IMR-90 (cell line): ENCODE data around the gene FASTKD1. TPM values are rescaled to one million over a fixed set of nuclear protein-coding genes. Genes with fewer than 3 reads are reported as not detected.

Experiments
- ATAC-seq: fragments of 200-7000 bp; cut with Tn5 transposase; 2 replicates; pipeline ENCODE4 v1.9.1; 2020; ENCODE audit warnings: low read depth, mild to moderate bottlenecking, moderate library complexity
- BruUV-seq: library from RNA; stranded (reverse); fragments of 400-500 nt; replicated peaks from 2 replicates; lab custom pipeline; 2021; lab: Mats Ljungman, UMichigan
- CTCF ChIA-PET: fragments of 300-600 bp; formaldehyde crosslinking; extraction: SDS; loops from one replicate; lab custom pipeline; 2021; ENCODE audit warnings: antibody characterized with exemption; lab: Yijun Ruan, JAX
- POLR2A ChIA-PET: fragments of 300-600 bp; sonication (Branson Sonifier 250); formaldehyde crosslinking; loops from one replicate; lab custom pipeline; 2022; ENCODE audit warnings: antibody characterized with exemption; ENCODE audit not compliant: unreplicated experiment; lab: Charles Lee
- DNase-seq: peaks from one replicate; pipeline ENCODE4 v3.0.0; 2013
- H2AFZ ChIP-seq: replicated peaks from 2 replicates; pipeline ENCODE3; 2013; ENCODE audit warnings: low read length, mild to moderate bottlenecking; ENCODE audit not compliant: poor library complexity
- H2AK5ac ChIP-seq: 2 replicates; pipeline ENCODE4 v1.6.1; 2013; ENCODE audit warnings: low read depth, low read length, inconsistent platforms
- H2AK9ac ChIP-seq: replicated peaks from 2 replicates; pipeline ENCODE3; 2013; ENCODE audit warnings: mild to moderate bottlenecking, low read depth, low read length, moderate library complexity; ENCODE audit not compliant: poor library complexity
- H2BK120ac ChIP-seq: 2 replicates; pipeline ENCODE4 v1.6.1; 2013; ENCODE audit warnings: low read depth, low read length, inconsistent platforms
- H2BK15ac ChIP-seq: 3 replicates; pipeline ENCODE4 v1.6.1; 2013; ENCODE audit warnings: low read depth, low read length, inconsistent platforms
- H2BK20ac ChIP-seq: 2 replicates; pipeline ENCODE4 v1.6.1; 2013; ENCODE audit warnings: low read depth, mild to moderate bottlenecking, inconsistent platforms, low read length, moderate library complexity
- H2BK5ac ChIP-seq: 2 replicates; pipeline ENCODE4 v1.6.1; 2013; ENCODE audit warnings: mild to moderate bottlenecking, low read depth, low read length, inconsistent platforms; ENCODE audit not compliant: poor library complexity, severe bottlenecking
- H3K14ac ChIP-seq: replicated peaks from 2 replicates; pipeline ENCODE4 v1.6.1; 2013; ENCODE audit warnings: low read depth, low read length, inconsistent platforms
- H3K18ac ChIP-seq: 2 replicates; pipeline ENCODE4 v1.6.1; 2013; ENCODE audit warnings: low read depth, low read length, control low read depth
- H3K23ac ChIP-seq: 2 replicates; pipeline ENCODE4 v1.6.1; 2013; ENCODE audit warnings: low read depth, low read length, inconsistent platforms
- H3K27ac ChIP-seq: 2 replicates; pipeline ENCODE4 v1.5.1; 2013; ENCODE audit warnings: mild to moderate bottlenecking, control low read depth, low read length; ENCODE audit not compliant: insufficient read depth
- H3K27me3 ChIP-seq: 2 replicates; pipeline ENCODE4 v1.6.1; 2013; ENCODE audit warnings: low read length; ENCODE audit not compliant: control insufficient read depth, insufficient read depth
- H3K36me3 ChIP-seq: 2 replicates; pipeline ENCODE4 v1.6.1; 2013; ENCODE audit warnings: low read length, mixed read lengths; ENCODE audit not compliant: control insufficient read depth, insufficient read depth
- H3K4ac ChIP-seq: 2 replicates; pipeline ENCODE4 v1.6.1; 2013; ENCODE audit warnings: low read depth, low read length, inconsistent platforms
- H3K4me1 ChIP-seq: 2 replicates; pipeline ENCODE4 v1.6.1; 2013; ENCODE audit warnings: low read length, mixed read lengths; ENCODE audit not compliant: control insufficient read depth, insufficient read depth
- H3K4me2 ChIP-seq: 2 replicates; pipeline ENCODE4 v1.6.1; 2013; ENCODE audit warnings: low read depth, mild to moderate bottlenecking, control low read depth, low read length, moderate library complexity
- H3K4me3 ChIP-seq: 2 replicates; pipeline ENCODE4 v1.5.1; 2013; ENCODE audit warnings: low read depth, mild to moderate bottlenecking, control low read depth, low read length, moderate library complexity; ENCODE audit not compliant: insufficient read depth
- H3K56ac ChIP-seq: 2 replicates; pipeline ENCODE4 v1.6.1; 2013; ENCODE audit warnings: low read length, inconsistent platforms; ENCODE audit not compliant: insufficient read depth; ENCODE audit errors: extremely low read depth
- H3K79me1 ChIP-seq, 2 experiments: 2 replicates each; pipeline ENCODE4 v1.6.1; 2013; ENCODE audit warnings: low read length in 2 of 2, inconsistent platforms in 1 of 2, low read depth in 1 of 2
- H3K9ac ChIP-seq: 2 replicates; pipeline ENCODE4 v1.6.1; 2013; ENCODE audit warnings: low read depth, low read length, control low read depth
- H3K9me1 ChIP-seq: 2 replicates; pipeline ENCODE4 v1.6.1; 2013; ENCODE audit warnings: low read length, inconsistent platforms; ENCODE audit not compliant: insufficient read depth
- H3K9me3 ChIP-seq: 2 replicates; pipeline ENCODE4 v1.6.1; 2013; ENCODE audit warnings: low read length; ENCODE audit not compliant: control insufficient read depth, insufficient read depth
- H4K20me1 ChIP-seq: 2 replicates; pipeline ENCODE4 v1.6.1; 2013; ENCODE audit warnings: low read length, inconsistent platforms; ENCODE audit not compliant: insufficient read depth
- H4K5ac ChIP-seq: 2 replicates; pipeline ENCODE4 v1.6.1; 2013; ENCODE audit warnings: mild to moderate bottlenecking, low read depth, low read length, control low read depth
- H4K8ac ChIP-seq, 2 experiments: 2 replicates each; pipeline ENCODE4 v1.6.1; 2013; ENCODE audit warnings: low read depth in 2 of 2, low read length in 2 of 2, control low read depth in 1 of 2, inconsistent platforms in 1 of 2
- H4K91ac ChIP-seq: 2 replicates; pipeline ENCODE4 v1.6.1; 2013; ENCODE audit warnings: low read depth, low read length, inconsistent platforms; ENCODE audit not compliant: insufficient read depth
- BHLHE40 ChIP-seq: fragments of 150-350 bp; IDR thresholded peaks from 2 replicates; pipeline ENCODE4 v1.6.1; 2016; ENCODE audit warnings: mild to moderate bottlenecking, low read depth, low read length
- CEBPB ChIP-seq: IDR thresholded peaks from 2 replicates; pipeline ENCODE4 v1.6.1; 2012; ENCODE audit warnings: low read depth, low read length, improper control_type of control experiment
- MAFK ChIP-seq: IDR thresholded peaks from 2 replicates; pipeline ENCODE4 v1.6.1; 2012; ENCODE audit warnings: low read depth, low read length, improper control_type of control experiment
- WGBS, 2 experiments: methylation state at CpG; one replicate each; pipeline versions ENCODE4 v1.1.5 to v1.1.7; 2013; ENCODE audit warnings: missing lambda C conversion rate in 2 of 2; ENCODE audit not compliant: insufficient read length in 1 of 2; ENCODE audit errors: extremely low coverage in 2 of 2; 5-methylcytosine and 5-hydroxymethylcytosine counted together
- dilution Hi-C: fragments of 300-500 bp; cut with HindIII; formaldehyde crosslinking; loops from one replicate; pipeline ENCODE4 v1.14.3; 2018; ENCODE audit warnings: low sequenced_read_pairs; ENCODE audit not compliant: unreplicated experiment
- in situ Hi-C: fragments of 300-500 bp; cut with MboI; formaldehyde crosslinking; loops from 3 replicates; pipeline ENCODE4 v1.14.3; 2019; ENCODE audit warnings: low sequenced_read_pairs, inconsistent platforms, mixed read lengths
- intact Hi-C: fragments of 100-400 bp; cut with micrococcal nuclease; formaldehyde crosslinking; loops from 2 replicates; pipeline ENCODE4 v1.10.0; 2022
- polyA plus RNA-seq, 3 experiments: library from polyadenylated mRNA; depleted of rRNA; stranded (reverse); fragments of >200 nt; gene quantifications; 2 replicates each; pipeline ENCODE4 v1.2.3, GENCODE V29; 2012; ENCODE audit warnings: low replicate concordance in 1 of 3
- total RNA-seq: library from RNA; depleted of rRNA; stranded (reverse); fragments of >200 nt; gene quantifications from 2 replicates; pipeline ENCODE4 v1.2.3, GENCODE V29; 2012

The FASTKD1 gene
- total and polyA plus RNA-seq, 2 of the 4 experiments (the other 2 are of a cell fraction) = 11.4 to 11.5 TPM

DNA sequence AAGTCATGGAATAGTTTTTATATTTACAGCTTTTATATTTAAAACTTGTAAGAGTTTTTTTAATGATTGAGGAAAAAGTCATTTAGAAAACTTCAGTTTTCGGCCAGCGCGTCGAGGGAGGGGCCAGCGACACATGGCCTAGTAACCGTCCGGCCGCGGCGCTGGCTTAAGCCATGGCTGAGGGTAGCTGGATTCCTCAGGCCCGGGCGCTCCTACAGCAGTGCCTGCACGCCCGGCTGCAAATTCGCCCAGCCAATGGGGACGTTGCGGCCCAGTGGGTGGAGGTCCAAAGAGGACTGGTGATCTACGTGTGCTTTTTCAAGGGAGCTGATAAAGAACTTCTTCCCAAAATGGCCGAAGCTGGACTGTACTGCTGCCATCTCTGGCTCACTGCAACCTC lies 69.0 kb downstream of the FASTKD1 start:
- Histone ChIP-seq H3K9me3 (0 out of 2 replicates have a peak, but pooled peaks cover 3% of the 10 kb centered on the region), H3K4me1 (peaks cover 2% of the 10 kb centered on the region; the same call in 1 of the 2 replicates), H2AK9ac (no peak overlapping the region), H3K4me2 (no peak overlapping the region), H3K56ac (no peak overlapping the region), H3K4me3 (no peak overlapping the region), H2BK20ac (no peak overlapping the region), H3K36me3 (peaks cover 6% of the 10 kb centered on the region; the same call in 1 of the 2 replicates), H3K14ac (no peak overlapping the region), H4K20me1 (no peaks in the 10 kb centered on the region), H2AK5ac (no peak overlapping the region), H4K5ac (no peak overlapping the region), H3K23ac (no peak overlapping the region), H2AFZ (no peak overlapping the region), H3K27ac (no peak overlapping the region), H3K9me1 (peaks cover 2% of the 10 kb centered on the region; the same call in 1 of the 2 replicates), H2BK15ac (no peak overlapping the region), H4K8ac (no peak overlapping the region), H3K4ac (no peak overlapping the region), H2BK5ac (no peak overlapping the region), H3K9ac (no peak overlapping the region), H4K91ac (no peak overlapping the region), H3K27me3 (no peaks in the 10 kb centered on the region), H3K18ac (no peak overlapping the region), H3K79me1 (no peaks in the 10 kb centered on the region), H2BK120ac (no peak overlapping the region)
- in situ Hi-C loops = no loop called here
- dilution Hi-C loops = no loop called here
- intact Hi-C loops = no loop called here
- no TSS peak for BruUV-seq
- no peak for TF ChIP-seq MAFK
- no peak for TF ChIP-seq CEBPB
- TF ChIP-seq BHLHE40 = no peak
- WGBS, 2 experiments = no CpG with 5 or more reads among the region's 19 CpGs
- DNase-seq (no peak), ATAC-seq (no peak)
- CTCF ChIA-PET = no interaction called here
- POLR2A ChIA-PET = no interaction called here
